SU-DHL-6 (cell line): ENCODE data around the gene NLGN1.

Experiments
- CTCF ChIP-seq: fragments of 200-600 bp; sonication (generic); IDR thresholded peaks from one replicate; pipeline ENCODE4 v1.5.1; 2017; ENCODE audit warnings: antibody characterized with exemption, mild to moderate bottlenecking, low read length, moderate library complexity; ENCODE audit not compliant: insufficient read depth, poor library complexity, severe bottlenecking
- EZH2phosphoT487 ChIP-seq: fragments of 200-600 bp; sonication (generic), shearing (Covaris generic); conservative IDR thresholded peaks from 2 replicates; pipeline ENCODE4 v1.6.1; 2018; ENCODE audit warnings: mild to moderate bottlenecking, antibody characterized with exemption, low read length, moderate library complexity, mixed read lengths

- TF ChIP-seq CTCF (no peak), EZH2phosphoT487 (no peak)
These were observed 372.5 kb downstream of the NLGN1 start for GRCh38 chr3:173770011-173770410.
